DMS153 (cell line): Measurements from ENCODE around the gene C6orf141.

ENCODE experiments used
- DNase-seq: peaks from one replicate; lab custom pipeline; 2025; lab: John Stamatoyannopoulos, UW

C6orf141 gene

DNA sequence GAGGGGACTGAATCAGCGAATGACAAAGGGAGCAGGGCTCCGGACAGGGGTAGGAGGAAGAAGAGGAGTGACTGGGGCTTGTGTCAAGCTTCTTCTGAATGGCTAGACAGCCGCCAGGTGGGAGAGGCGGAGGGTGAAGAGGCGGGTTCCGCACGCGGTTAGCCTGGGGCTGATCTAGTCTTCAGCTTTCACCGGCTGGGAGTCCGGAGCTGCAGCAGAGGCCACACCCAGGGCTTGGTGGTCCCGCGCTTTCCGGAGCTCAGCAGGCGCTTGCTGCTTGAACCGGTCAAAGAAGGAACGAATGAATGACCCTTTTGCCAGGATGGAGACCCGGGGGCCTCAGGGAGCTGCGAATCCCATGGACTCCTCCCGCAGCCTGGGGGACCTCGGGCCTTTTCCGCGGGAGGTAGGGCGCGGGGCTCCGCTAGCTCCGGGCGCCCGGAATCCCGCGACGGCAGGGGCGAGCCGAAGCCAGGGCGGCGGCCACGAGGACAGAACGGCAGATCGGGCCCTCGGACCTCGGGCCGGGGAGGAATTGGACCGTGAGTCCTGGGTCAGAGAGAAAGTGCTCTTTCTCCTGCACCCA lies at the start of gene C6orf141:
TSS of gene C6orf141 (plus strand) at position 177 of the 586 bp plus-strand sequence. CDS start at position 302, 125 bp downstream.
- peak; percentile 82 for DNase-seq

DNA sequence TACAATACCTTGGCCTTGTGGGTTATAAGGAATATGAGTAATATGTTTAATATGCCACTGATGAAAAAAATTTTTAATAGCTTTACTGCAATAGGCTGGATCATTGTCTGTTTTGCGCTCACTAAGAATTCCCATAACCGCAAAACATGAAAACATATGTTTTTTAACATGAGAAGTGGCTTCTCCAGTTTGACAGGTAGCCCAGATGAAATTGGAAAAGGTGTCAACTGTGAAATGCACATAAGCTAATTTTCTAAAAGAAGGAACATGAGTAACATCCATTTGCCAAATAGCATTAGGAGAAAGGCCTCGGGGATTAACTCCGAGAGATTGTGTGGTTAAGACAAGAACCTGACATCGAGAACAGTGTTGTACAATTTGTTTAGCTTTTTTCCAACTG lies 45.8 kb upstream of the C6orf141 start:
- no peak for DNase-seq

DNA sequence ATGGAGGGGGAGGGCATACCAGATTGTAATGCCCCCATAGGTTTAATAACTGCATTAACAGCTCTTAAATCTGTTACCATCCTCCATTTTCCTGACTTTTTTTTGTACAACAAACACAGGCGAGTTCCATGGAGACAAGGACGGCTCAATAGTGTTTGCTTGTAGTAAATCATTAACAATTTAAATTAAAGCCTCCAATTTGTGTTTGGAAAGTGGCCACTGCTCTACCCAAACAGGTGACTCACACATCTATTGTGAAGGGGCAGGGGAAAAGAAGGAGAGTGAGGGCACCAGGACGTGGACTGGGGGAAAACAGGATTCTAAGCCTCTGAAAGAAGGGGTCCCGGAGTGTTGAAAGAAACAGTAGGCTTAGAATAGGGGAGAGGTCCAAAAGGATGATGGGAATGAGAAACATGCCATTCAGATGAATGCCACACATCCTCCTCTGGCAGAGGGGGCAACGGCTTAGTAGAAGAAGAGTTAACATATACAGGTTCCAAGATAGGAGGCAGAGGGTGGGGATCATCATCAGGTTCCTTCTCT lies 43.8 kb upstream of the C6orf141 start:
- DNase-seq, result no peak

DNA sequence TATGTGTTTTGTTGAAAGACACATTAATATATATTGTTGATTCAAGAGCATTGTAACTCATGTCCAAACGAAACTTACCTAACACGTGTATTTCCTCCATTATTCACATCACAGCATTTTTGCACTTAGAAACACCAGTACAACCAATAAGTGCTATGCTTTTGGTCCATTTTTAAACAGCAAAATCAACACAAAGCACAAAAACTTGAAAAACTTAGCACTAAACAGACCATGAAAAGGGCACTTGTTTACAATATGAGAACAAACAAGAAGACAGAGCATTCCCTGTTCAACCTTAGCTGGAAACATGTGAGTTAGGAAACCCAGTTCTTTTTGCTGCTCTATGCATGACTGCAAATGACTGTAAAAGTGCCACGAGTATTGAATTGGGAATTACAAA lies 41.1 kb upstream of the C6orf141 start:
- DNase-seq, result no peak

DNA sequence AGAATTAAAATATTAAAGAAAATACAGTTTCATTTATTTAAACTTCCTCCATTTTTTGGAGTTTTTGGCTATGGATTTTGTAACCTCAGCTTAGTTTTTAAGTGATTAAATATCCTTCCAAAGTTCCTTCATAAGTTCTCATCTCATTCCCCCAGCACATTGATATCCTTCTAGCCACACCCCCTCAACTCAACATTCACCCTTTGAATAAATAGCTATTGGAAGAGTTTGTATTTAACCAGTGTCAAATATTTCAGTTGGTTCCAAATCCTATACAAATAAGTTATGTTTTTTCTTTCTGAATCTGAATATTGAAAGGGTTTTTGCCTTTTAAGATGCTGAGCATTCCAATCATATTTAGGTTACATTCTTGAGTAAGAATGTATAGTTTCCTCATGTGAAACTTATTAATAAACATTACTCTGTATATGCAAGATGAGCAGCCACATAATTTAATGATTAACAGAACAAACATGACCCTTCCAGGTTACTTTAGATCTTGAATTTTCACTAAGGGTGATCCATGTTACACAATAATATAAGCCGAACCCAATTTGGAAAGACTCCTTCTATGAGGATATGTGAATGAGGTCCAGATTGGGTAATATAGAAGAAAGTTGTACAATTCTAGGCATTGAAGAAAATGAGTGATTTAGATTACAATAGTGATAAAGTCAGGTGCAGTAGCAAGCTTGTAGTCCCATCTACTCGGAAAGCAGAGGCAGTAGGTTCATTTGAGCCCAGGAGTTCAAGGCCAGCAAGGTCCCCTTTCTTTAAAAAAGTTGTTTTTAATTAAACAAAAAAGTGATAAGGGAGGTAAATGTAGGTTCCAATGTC lies 37.1 kb upstream of the C6orf141 start:
- DNase-seq, result no peak

DNA sequence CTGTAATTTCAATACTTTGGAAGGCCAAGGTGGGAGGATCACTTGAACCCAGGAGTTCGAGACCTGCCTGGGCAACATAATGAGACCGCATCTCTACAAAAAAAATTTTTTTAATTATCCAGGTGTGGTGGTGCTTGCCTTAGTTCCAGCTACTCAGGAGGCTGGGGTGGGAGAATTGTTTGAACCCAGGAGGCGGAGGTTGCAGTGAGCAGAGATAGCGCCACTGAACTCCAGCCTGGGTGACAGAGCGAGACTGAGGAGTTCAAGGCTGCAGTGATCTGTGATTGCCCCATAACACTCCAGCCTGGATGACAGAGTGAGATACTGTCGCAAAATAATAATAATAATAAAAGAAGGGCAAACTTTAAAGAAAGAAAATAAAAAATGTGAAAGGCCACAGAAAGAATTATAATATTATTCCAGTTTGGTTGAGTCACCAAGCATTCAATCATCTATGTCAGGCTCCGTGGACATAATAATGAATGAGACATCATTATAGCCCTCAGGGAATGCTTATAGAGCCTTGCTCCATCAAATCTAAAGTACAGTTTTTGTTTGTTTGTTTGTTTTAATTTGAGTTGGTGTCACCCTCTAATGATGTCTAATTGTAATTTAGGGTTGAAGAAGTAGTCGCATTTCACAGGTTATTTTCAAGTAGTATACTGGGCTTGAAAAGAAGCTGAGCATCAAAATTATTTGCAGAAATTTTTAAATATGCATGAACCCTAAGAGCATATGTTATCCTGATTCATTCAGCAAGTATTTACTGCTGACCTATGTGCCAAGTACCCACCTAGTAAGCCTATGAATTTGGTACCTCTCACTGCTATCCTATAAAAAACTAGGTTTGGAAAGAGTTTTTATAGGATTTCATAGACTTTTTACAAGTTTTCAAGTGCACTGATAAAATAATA lies 35.6 kb upstream of the C6orf141 start:
- DNase-seq, result no peak

DNA sequence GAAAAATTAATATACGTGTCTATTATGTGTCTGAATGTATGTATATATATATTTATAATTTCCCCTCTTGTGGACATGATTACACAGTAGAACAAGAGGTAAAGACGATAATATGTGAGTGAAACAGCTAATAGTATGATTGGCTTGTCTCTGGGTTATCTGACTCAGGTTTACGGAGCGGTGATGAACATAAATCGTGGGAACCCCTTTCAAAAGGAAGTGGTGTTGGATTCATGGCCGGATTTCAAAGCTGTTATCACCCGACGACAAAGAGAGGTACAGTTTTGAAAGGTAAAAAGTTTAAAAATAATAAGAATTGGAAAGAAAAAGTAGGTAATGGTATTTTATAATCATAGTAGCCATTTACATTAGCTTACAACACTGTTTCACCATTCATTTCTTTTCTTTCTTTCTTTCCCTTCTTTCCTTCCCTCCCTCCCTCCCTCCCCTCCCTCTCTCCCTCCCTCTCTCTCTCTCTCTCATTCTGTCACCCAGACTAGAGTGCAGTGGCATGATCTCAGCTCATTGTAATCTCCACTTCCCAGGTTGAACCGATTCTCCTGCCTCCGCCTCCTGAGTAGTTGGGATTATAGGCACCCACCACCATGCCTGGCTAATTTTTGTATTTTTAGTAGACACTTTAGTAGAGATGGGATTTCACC lies 34.9 kb upstream of the C6orf141 start:
- no peak for DNase-seq

DNA sequence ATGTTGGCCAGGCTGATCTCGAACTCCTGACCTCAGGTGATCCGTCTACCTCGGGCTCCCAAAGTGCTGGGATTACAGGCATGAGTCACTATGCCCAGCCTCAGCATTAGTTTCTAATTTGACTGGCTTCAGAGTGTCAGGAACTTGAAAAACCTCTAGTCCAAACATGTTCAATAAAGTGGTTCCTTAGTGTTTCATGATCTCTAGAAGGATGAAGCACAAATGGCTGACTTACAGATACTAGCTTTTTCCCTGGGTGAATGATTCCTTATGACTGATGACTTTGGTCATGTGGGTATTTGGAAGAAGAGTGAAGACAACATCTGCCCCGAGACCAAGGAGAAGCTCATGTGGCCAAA lies 34.3 kb upstream of the C6orf141 start:
- no peak for DNase-seq

- DNase-seq, result no peak
Measured at GRCh38 chr6:49517919-49518318, 32.5 kb upstream of the C6orf141 start.

- DNase-seq, result no peak
Measured at GRCh38 chr6:49519660-49520059, 30.8 kb upstream of the C6orf141 start.

DNA sequence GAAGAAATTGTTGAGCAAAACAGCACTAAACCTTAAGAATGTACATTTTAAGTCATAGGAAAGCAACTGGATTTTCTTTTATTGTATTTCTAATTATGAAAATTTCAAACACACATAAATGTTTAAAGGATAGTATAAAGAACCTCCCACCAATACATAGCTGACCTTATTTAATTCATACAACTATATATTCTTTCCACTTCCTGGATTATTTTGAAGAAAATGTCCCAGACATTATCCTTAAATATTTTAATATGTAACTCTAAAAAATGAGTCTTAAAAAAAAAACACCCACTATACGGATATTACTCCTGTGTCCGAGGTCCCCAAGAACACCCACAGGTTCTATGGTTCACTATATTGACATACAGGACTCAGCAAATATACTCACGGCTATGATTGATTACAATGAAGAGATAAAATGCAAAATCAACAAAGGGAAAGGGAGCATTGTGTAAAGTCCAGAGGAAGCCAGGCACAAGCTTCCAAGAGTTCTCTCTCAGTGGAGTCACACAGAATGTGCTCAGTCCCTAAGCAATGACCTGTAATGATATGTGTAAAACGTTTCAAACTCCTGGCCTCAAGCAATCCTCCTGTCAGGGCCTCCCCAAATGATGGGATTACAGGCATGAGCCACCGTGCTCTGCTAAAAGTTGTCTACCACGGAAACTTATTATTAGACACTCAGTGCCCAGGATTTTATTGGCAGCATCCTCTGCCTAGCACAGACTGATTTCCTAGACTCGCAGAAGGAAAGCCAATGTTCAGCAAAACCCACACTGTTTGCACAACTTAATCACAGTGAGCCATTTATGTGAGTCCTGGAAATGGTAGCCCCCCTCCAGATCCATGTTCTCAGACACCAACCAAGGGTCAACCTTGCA lies 27.5 kb upstream of the C6orf141 start:
- DNase-seq, result peak; percentile 22

DNA sequence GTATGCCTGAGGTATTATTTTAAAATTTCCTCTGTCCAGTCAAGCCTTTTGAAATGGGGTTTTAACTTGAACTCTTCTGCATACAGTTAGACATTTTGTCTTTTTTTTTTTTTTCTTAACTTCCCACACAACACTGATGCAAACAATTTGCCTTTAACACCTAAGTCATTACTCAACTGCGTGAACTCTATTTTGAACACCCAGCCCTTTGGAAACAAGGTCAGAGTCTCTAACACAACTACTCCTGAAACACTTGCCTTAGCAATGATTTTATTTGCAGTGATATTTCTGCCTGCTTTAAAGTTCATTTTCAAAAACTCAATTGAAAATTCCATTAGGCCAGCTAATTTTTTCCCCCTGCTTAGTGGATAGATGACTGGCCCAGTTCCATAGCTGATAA lies 26.6 kb upstream of the C6orf141 start:
- no peak for DNase-seq

- no peak for DNase-seq
Measured at GRCh38 chr6:49524541-49524940, 25.9 kb upstream of the C6orf141 start.

DNA sequence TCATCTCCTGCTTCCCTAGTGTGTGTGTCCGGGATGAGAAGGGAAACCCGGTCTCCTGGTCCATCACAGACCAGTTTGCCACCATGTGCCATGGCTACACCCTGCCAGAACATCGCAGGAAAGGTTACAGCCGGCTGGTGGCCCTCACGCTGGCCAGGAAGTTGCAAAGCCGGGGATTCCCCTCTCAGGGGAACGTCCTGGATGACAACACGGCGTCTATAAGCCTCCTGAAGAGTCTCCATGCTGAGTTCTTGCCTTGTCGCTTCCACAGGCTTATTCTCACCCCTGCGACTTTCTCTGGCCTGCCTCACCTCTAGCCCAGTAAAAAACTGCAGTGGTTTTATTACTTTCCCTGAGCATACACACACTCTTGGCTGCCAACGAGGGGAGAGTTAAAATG lies 23.9 kb upstream of the C6orf141 start:
- DNase-seq, result no peak

- DNase-seq, result no peak
Measured at GRCh38 chr6:49527320-49527719, 23.1 kb upstream of the C6orf141 start.

DNA sequence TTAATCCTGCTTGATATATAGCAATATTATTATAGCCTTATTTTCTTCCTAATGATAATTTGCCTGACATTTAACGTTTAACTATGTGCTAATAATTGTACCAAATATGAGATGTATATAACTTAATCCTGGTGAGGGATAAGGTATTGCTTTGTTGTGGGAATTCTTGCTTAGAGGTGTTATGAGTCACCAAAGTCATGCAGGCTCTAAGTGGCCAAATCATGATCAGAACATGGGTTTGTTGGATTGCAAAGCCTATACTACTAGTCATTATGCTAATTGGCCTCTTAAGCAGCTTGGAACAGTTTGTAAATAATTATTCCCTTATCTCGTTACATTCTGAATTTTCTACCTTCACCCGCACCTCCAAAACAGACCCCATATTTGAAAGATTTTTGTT lies 21.9 kb upstream of the C6orf141 start:
- DNase-seq, result no peak

- no peak for DNase-seq
Measured at GRCh38 chr6:49530141-49530776, 20.2 kb upstream of the C6orf141 start.

DNA sequence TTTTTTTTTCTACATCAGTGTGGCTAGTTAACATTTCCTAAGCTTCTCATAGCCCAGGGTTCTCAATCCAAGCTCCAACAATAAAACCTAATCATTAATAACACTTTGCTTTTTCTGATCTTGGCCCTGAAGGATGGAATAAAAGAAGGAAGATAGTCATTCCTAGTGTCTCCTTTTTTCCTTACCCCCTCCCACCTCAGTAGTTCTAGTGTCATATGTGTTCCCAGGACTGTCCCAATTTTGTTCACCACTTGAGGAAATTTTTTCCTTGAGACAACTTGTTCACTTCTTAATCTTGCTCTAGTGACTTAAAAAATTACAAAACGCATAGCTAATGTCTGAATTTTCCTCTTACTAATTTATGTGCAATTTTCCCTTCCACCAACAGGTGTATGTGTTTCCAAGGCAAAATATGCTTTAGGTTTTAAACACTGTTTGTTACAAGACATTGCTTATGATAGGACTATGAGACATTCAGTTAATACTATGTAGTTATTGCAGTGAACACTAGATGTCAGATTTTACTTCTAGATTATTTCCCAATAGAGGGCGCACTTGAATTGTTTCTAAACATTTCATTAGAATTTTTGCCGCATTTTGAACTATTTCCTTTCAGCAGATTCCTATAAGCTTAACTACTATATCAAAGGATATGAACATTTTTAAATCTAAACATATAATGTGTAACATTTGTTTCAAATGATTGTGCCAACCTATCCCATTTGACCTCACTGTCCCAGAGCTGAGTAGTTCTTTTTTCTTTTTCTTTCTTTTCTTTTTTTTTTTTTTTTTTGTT lies 18.5 kb upstream of the C6orf141 start:
- peak; percentile 39 for DNase-seq

- no peak for DNase-seq
Measured at GRCh38 chr6:49535795-49536194, 14.7 kb upstream of the C6orf141 start.

GRCh38 chr6:49539102-49539501 lies 11.4 kb upstream of the C6orf141 start:
- no peak for DNase-seq
